Measurements from ENCODE around the gene FBXL19.

The FBXL19 gene

GRCh38 chr16:30957456-30958174 is 34.2 kb downstream of the FBXL19 start, which contains the start of gene SETD1A:
SETD1A (plus strand) TSS chr16:30957754; CDS start chr16:30958732, 978 bp downstream.
- H3K27ac ChIP-seq = peak within 1 kb of the TSS; percentile 97
- peak; percentile 39; the same call in 1 of the 2 replicates for TF ChIP-seq ZFX (IDR thresholded peaks at IDR 0.05)
- TF ChIP-seq CTCF (conservative IDR thresholded peaks at IDR 0.05) = no peak

DNA sequence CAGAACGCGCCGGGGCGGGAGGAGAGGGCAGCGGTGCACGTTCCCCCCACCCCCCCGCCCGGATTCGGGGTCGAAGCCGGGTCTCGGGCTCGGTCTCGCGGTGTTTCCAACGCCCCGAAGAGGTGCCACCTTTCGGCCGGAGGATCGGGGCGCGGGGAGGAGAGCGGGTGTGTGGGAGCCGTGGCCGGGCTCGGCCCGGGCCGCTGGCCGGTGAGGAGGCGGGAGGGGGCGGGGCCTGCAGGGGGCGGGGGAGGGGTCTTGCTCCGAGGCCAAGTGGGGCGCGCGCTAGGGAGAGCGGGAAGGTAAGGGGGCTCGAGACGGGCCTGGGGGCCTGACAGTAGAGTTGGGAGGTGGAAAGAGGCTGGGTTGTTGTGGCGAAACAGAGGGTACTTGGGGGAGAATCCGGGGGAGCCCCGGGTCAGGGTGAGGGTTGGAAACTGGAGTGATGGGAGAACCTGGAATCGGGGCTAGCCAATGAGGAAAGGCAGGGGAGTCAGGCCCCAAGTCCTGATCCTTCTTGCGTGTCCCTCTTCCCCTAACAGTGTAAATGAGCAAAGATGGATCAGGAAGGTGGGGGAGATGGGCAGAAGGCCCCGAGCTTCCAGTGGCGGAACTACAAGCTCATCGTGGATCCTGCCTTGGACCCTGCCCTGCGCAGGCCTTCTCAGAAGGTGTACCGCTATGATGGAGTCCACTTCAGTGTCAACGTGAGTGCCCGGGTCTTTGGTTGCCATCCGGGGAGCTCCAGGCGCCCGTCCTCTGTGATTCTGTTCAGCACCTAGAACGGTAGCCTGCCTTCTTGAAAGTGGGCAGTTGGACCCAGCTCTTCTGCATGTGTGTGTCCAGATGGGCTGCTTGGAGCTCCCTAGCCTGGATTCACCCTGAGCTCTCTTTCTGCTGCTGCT is 35.1 kb downstream of the FBXL19 start:
- H3K27ac ChIP-seq = peak overlapping the region; percentile 97
- no peak for TF ChIP-seq CTCF (conservative IDR thresholded peaks at IDR 0.05)
- TF ChIP-seq ZFX (IDR thresholded peaks at IDR 0.05) = no peak

GRCh38 chr16:30961384-30961783 is 38.0 kb downstream of the FBXL19 start:
- no peak for TF ChIP-seq ZFX (IDR thresholded peaks at IDR 0.05)
- TF ChIP-seq CTCF (conservative IDR thresholded peaks at IDR 0.05) = no peak
- no peak overlapping the region for H3K27ac ChIP-seq

GRCh38 chr16:30963925-30964511 is 40.6 kb downstream of the FBXL19 start:
- H3K27ac ChIP-seq = no peak overlapping the region
- TF ChIP-seq CTCF (conservative IDR thresholded peaks at IDR 0.05) (no peak), ZFX (IDR thresholded peaks at IDR 0.05) (no peak)

DNA sequence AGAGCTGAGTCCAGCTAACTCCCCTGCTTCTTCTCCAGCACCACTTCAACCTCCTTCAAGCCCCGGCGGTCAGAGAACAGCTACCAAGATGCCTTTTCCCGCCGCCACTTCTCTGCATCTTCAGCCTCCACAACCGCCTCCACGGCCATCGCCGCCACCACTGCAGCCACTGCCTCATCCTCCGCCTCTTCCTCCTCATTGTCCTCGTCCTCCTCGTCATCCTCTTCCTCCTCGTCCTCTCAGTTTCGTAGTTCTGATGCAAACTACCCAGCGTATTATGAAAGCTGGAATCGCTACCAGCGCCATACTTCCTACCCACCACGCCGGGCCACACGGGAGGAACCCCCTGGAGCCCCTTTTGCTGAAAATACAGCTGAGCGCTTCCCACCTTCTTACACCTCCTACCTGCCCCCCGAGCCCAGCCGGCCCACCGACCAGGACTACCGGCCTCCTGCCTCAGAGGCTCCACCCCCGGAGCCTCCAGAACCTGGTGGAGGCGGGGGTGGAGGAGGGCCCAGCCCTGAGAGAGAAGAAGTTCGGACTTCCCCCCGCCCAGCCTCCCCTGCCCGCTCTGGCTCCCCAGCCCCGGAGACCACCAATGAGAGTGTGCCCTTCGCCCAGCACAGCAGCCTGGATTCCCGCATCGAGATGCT is 41.3 kb downstream of the FBXL19 start:
- no peak for TF ChIP-seq CTCF (conservative IDR thresholded peaks at IDR 0.05)
- no peak for TF ChIP-seq ZFX (IDR thresholded peaks at IDR 0.05)
- H3K27ac ChIP-seq = no peak overlapping the region

- no peak overlapping the region for H3K27ac ChIP-seq
- TF ChIP-seq ZFX (IDR thresholded peaks at IDR 0.05) (no peak), CTCF (conservative IDR thresholded peaks at IDR 0.05) (no peak)
Observed at GRCh38 chr16:30965436-30965835, 42.1 kb downstream of the FBXL19 start.
